Nephron progenitor cell (in vitro differentiated cells): ENCODE measurements around the gene GALNT14.

Experiments used
- DNase-seq: peaks from one replicate; pipeline ENCODE4 v3.0.0; 2021
- H3K27ac Mint-ChIP-seq: 2 replicates; pipeline ENCODE4 v1.8.0; 2021; ENCODE audit warnings: mild to moderate bottlenecking, moderate library complexity, mixed read lengths
- H3K27me3 Mint-ChIP-seq: 2 replicates; pipeline ENCODE4 v1.8.0; 2021; ENCODE audit warnings: mild to moderate bottlenecking, low read depth, mixed read lengths; ENCODE audit not compliant: poor library complexity
- H3K36me3 Mint-ChIP-seq: 2 replicates; pipeline ENCODE4 v1.8.0; 2021; ENCODE audit warnings: low read depth, mixed read lengths
- H3K4me1 Mint-ChIP-seq: 2 replicates; pipeline ENCODE4 v1.8.0; 2021; ENCODE audit warnings: mixed read lengths
- H3K4me3 Mint-ChIP-seq: 2 replicates; pipeline ENCODE4 v1.8.0; 2021; ENCODE audit warnings: mild to moderate bottlenecking, moderate library complexity, mixed read lengths
- H3K9me3 Mint-ChIP-seq: 2 replicates; pipeline ENCODE4 v1.8.0; 2021; ENCODE audit warnings: mild to moderate bottlenecking, moderate library complexity, mixed read lengths
- TF ChIP-seq, protein P1 (sequence below): fragments of 200-600 bp; sonication (generic); IDR thresholded peaks from 2 replicates; pipeline ENCODE4 v1.5.0; 2021; ENCODE audit warnings: antibody characterized with exemption

GALNT14 gene

DNA sequence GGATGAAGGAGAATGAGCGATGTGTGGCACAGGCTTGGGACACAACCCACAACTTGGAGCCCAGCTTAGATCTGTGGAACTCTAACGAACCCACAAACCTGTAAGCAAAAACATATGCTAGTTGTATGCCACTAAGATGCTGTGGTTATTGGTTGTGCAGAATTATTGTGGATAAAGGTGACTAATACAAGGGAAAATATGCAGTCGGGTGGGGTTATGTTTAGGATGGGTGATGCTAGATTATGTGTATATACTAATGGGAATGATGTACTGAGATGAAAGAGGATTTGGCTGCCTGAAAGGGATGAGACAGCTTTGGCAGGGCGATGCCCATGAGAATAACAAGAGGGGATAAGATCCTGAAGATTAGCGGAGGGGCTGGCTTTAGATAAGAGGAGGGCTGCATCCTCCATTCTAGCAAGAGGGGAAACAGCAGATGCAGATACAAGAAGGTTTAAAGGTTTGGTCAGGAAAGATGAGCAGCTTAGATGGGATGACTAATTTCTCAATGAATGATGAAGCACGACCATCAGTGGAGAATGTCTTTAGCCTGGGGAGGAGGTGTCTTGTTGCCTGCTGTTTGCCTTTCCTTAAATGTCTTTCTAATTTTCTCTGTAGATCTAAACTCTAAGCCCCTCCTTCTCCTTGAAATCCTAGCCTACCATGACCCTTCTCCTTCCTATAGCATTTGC lies 49.6 kb downstream of the GALNT14 start:
- Mint-ChIP-seq H3K27me3 (peaks cover 9% of the 10 kb centered on the region), H3K27ac (no peak overlapping the region), H3K36me3 (no peaks in the 10 kb centered on the region), H3K4me1 (peaks cover 28% of the 10 kb centered on the region), H3K4me3 (no peak overlapping the region), H3K9me3 (no peaks in the 10 kb centered on the region)
- TF ChIP-seq, protein P1, sequence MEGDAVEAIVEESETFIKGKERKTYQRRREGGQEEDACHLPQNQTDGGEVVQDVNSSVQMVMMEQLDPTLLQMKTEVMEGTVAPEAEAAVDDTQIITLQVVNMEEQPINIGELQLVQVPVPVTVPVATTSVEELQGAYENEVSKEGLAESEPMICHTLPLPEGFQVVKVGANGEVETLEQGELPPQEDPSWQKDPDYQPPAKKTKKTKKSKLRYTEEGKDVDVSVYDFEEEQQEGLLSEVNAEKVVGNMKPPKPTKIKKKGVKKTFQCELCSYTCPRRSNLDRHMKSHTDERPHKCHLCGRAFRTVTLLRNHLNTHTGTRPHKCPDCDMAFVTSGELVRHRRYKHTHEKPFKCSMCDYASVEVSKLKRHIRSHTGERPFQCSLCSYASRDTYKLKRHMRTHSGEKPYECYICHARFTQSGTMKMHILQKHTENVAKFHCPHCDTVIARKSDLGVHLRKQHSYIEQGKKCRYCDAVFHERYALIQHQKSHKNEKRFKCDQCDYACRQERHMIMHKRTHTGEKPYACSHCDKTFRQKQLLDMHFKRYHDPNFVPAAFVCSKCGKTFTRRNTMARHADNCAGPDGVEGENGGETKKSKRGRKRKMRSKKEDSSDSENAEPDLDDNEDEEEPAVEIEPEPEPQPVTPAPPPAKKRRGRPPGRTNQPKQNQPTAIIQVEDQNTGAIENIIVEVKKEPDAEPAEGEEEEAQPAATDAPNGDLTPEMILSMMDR: no peak
- DNase-seq: no peak

DNA sequence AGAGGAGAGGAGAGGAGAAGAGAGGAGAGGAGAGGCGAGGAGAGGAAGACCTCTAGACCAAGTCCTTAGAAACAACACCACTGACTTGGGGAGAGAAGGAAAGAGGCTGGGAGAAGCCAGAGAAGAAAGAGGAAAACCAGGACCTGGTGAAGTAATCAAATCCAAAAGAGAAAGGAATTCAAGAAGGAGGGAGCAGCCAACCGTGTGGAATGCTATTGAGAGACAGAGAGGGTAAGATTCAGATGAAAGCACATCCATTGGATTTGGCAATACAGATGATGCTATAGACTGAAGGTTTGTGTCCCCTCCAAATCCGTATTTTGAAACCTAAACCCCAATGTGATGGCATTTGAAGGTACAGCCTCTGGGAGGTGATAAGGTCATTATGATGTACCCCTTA lies 50.7 kb downstream of the GALNT14 start:
- Mint-ChIP-seq H3K4me3 (no peak overlapping the region), H3K36me3 (no peaks in the 10 kb centered on the region), H3K27me3 (peaks cover 9% of the 10 kb centered on the region), H3K4me1 (peaks cover 36% of the 10 kb centered on the region), H3K9me3 (no peaks in the 10 kb centered on the region), H3K27ac (peak overlapping the region; percentile 33)
- DNase-seq: no peak
- TF ChIP-seq, protein P1: no peak

DNA sequence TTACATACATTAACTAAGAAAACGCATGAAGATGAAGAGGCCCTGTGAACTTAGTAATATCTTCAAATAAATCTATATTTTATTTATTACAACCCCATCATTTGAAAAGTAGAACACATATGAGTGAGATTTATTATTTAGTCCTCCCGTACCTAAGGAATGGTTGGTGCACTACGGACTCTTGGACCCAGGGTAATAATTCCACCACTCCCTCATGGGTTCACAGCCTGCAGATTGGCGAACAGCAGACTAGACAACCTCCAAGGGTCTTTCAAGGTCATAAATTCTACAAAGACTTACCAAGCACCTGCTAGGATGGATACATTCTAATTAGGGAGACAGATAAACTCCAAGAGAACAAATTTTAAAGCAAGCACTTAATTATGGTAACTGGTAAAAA lies 51.6 kb downstream of the GALNT14 start:
- DNase-seq: no peak
- TF ChIP-seq, protein P1: no peak
- Mint-ChIP-seq H3K4me1 (peaks cover 36% of the 10 kb centered on the region), H3K27ac (no peak overlapping the region), H3K27me3 (peaks cover 9% of the 10 kb centered on the region), H3K9me3 (no peaks in the 10 kb centered on the region), H3K4me3 (no peak overlapping the region), H3K36me3 (no peaks in the 10 kb centered on the region)

DNA sequence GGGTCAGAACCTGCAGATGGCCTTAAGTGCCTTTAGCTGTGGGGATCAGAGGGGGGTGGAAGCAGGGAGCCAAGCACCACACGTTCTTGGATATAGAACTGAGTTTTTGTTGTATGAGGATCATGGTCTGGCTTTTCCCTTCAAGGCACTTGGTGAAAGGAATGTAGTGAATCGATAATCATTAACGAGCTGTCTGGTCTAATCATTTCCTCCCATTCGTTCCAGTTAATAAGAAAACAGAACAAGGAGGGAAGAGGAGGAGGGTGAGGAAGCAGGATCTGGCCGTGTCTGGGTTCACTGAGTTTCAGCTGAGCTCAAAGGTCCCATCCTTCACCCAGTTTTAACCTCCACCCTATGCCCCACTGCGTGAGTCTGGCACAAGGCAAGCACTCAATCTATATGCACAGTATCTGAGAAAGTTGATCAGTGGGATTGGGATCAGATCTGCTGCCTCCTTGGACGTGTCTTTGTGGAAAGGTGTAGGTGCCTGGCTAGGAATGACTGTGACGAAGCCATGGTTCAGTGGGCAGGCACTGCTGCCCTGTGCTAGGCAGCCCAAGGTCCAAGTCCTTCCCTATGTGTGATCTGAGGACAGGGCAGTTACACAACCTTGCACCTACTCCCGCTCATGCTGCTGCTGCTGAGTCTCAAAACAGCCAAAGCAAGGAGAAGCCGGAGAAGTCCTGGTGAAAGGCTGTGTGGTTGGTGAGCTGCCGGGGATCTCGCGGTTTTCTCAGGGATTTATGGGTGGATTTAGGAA lies 54.8 kb downstream of the GALNT14 start:
- no peaks in the 10 kb centered on the region for H3K36me3 Mint-ChIP-seq
- peaks cover 24% of the 10 kb centered on the region for H3K4me1 Mint-ChIP-seq
- no peak overlapping the region for H3K4me3 Mint-ChIP-seq
- H3K27me3 Mint-ChIP-seq: peaks cover 9% of the 10 kb centered on the region
- TF ChIP-seq, protein P1: no peak
- no peak for DNase-seq
- H3K9me3 Mint-ChIP-seq: no peaks in the 10 kb centered on the region
- H3K27ac Mint-ChIP-seq: no peak overlapping the region

DNA sequence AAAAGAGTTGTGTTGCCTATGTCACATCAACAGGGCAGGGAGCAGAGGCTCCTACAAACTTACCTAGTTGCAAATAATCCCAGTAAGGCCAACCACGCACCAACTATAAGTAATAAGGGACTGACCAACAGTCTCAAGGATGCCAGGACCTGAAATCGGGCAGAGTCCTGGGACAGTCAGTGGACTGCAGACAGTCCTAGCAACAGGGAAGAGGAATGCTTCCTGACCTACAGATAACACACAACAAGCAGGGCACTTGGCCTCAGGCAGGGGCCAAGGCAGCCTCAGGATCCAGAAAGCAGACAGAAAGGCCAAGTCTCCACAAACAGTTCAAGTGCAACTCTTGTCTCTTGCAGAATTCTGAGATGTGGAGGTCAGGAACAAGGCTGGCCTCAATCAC lies 56.2 kb downstream of the GALNT14 start:
- no peaks in the 10 kb centered on the region for H3K36me3 Mint-ChIP-seq
- H3K4me1 Mint-ChIP-seq: peaks cover 23% of the 10 kb centered on the region
- no peak overlapping the region for H3K27ac Mint-ChIP-seq
- peaks cover 5% of the 10 kb centered on the region for H3K27me3 Mint-ChIP-seq
- no peaks in the 10 kb centered on the region for H3K9me3 Mint-ChIP-seq
- no peak overlapping the region for H3K4me3 Mint-ChIP-seq
- DNase-seq: no peak
- TF ChIP-seq, protein P1: no peak
